Measurements from ENCODE around the gene SLC7A9. TPM values are rescaled to one million over a fixed set of nuclear protein-coding genes. Genes with fewer than 3 reads are reported as not detected.

The SLC7A9 gene
- total RNA-seq, 3 donors from 2014 or later (not counting 1 experiment from before 2014, with no cell fraction given) = 0.75 to 0.80 TPM; not detected in 1

- H3K4me1 Mint-ChIP-seq = no peaks in the 10 kb centered on the region
- DNase-seq (no peak), ATAC-seq (no peak)
- intact Hi-C loops (cut with micrococcal nuclease) = no loop called here
- H3K4me3 Mint-ChIP-seq = no peak overlapping the region
- H3K27ac Mint-ChIP-seq = no peak overlapping the region
- Histone ChIP-seq H3K4me3 (ENCODE audit: low read length) (no peak overlapping the region), H3K9me3 (ENCODE audit: control insufficient read depth, insufficient read depth, low read length) (no peaks in the 10 kb centered on the region), H3K4me1 (ENCODE audit: control insufficient read depth, insufficient read depth, low read length) (no peaks in the 10 kb centered on the region), H3K27ac (ENCODE audit: low read length) (no peak overlapping the region), H3K27me3 (ENCODE audit: control insufficient read depth, insufficient read depth, low read length) (no peaks in the 10 kb centered on the region), H3K36me3 (ENCODE audit: control insufficient read depth, insufficient read depth, low read length) (peaks cover 3% of the 10 kb centered on the region)
- no peak for TF ChIP-seq CTCF (IDR thresholded peaks at IDR 0.05)
- H3K36me3 Mint-ChIP-seq = peaks cover 6% of the 10 kb centered on the region
- 94% methylated on average over 4 of the region's 5 CpGs for WGBS (ENCODE audit: insufficient coverage)
- no peaks in the 10 kb centered on the region for H3K27me3 Mint-ChIP-seq (ENCODE audit: low read depth in 2 of 2)
- peaks cover 0 to 6% of the 10 kb centered on the region in 2 donors for H3K9me3 Mint-ChIP-seq
These were observed 41.3 kb upstream of the SLC7A9 start for GRCh38 chr19:32910874-32911273.

- intact Hi-C loops (cut with micrococcal nuclease) = no loop called here
- WGBS (ENCODE audit: insufficient coverage) = 94% methylated on average over 4 of the region's 5 CpGs
- no peaks in the 10 kb centered on the region for H3K4me1 Mint-ChIP-seq
- DNase-seq = no peak
- Histone ChIP-seq H3K27ac (ENCODE audit: low read length) (no peak overlapping the region), H3K9me3 (ENCODE audit: control insufficient read depth, insufficient read depth, low read length) (peaks cover 2% of the 10 kb centered on the region), H3K4me3 (ENCODE audit: low read length) (no peak overlapping the region), H3K27me3 (ENCODE audit: control insufficient read depth, insufficient read depth, low read length) (no peaks in the 10 kb centered on the region), H3K4me1 (ENCODE audit: control insufficient read depth, insufficient read depth, low read length) (no peaks in the 10 kb centered on the region), H3K36me3 (ENCODE audit: control insufficient read depth, insufficient read depth, low read length) (peaks cover 3% of the 10 kb centered on the region)
- peaks cover 0 to 8% of the 10 kb centered on the region in 2 donors for H3K9me3 Mint-ChIP-seq
- H3K4me3 Mint-ChIP-seq = no peak overlapping the region
- no peak for TF ChIP-seq CTCF (IDR thresholded peaks at IDR 0.05)
- H3K27ac Mint-ChIP-seq = no peak overlapping the region
- ATAC-seq = no peak
- no peaks in the 10 kb centered on the region for H3K27me3 Mint-ChIP-seq (ENCODE audit: low read depth in 2 of 2)
- peaks cover 8% of the 10 kb centered on the region for H3K36me3 Mint-ChIP-seq
These were observed 40.5 kb upstream of the SLC7A9 start for GRCh38 chr19:32910094-32910493.

DNA sequence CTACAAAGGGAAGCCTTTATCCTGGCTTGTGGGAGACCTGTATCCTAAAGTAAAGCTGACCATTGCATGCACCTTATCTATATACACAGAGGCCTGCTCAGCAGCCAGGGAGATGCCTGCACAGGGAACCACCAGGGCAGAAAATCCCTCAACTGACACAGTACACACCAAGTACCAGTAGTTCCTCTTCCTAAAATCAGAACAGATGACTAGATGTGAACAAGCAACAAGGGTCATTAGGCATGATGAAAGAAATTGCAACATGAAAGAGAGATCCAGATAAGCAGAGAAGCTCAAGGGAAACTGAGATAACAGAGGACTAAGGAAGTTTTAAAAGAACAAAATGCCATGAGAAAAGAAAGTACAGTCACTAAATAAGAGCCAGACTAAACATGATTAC lies 39.7 kb upstream of the SLC7A9 start:
- TF ChIP-seq CTCF (IDR thresholded peaks at IDR 0.05) = no peak
- Histone ChIP-seq H3K4me1 (ENCODE audit: control insufficient read depth, insufficient read depth, low read length) (no peaks in the 10 kb centered on the region), H3K9me3 (ENCODE audit: control insufficient read depth, insufficient read depth, low read length) (peaks cover 2% of the 10 kb centered on the region), H3K4me3 (ENCODE audit: low read length) (no peak overlapping the region), H3K27ac (ENCODE audit: low read length) (no peak overlapping the region), H3K27me3 (ENCODE audit: control insufficient read depth, insufficient read depth, low read length) (no peaks in the 10 kb centered on the region), H3K36me3 (ENCODE audit: control insufficient read depth, insufficient read depth, low read length) (peaks cover 3% of the 10 kb centered on the region)
- intact Hi-C loops (cut with micrococcal nuclease) = no loop called here
- Mint-ChIP-seq H3K27me3 (ENCODE audit: low read depth in 2 of 2) (no peaks in the 10 kb centered on the region), H3K9me3 (peaks cover 0 to 8% of the 10 kb centered on the region in 2 donors), H3K27ac (no peak overlapping the region), H3K4me1 (no peaks in the 10 kb centered on the region), H3K36me3 (peaks cover 8% of the 10 kb centered on the region), H3K4me3 (no peak overlapping the region)
- no peak for DNase-seq
- no peak for ATAC-seq

DNA sequence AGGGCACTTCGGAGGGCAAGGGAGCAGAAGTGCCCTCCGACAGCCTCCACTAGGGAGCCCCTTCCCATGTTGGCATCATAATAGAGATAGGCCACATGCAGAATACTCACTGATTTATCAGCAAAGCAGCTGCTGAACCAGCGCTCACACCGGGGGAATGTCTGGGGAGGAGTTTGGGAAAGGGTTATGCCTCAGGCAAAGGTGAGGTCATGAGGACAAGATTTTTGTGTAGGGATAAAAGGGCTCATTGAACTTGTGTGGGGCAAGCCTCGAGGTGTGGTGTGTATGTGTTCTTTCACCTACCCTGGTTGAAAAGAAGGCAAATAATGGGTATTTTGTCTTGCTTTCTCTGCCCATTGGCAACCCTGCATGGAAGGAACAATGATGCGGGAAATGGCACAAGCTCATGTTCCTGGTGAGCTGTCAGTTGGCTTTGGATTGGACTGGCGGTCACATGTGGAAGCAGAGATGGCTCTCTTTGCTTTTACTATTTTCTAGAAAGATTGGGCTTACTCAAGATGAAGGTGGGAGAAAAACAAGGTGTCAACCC lies 39.1 kb upstream of the SLC7A9 start:
- H3K9me3 ChIP-seq (ENCODE audit: control insufficient read depth, insufficient read depth, low read length) = peaks cover 2% of the 10 kb centered on the region
- no peak for ATAC-seq
- TF ChIP-seq CTCF (IDR thresholded peaks at IDR 0.05) = no peak
- H3K27ac Mint-ChIP-seq = no peak overlapping the region
- no peak overlapping the region for H3K4me3 ChIP-seq (ENCODE audit: low read length)
- H3K9me3 Mint-ChIP-seq = peaks cover 0 to 8% of the 10 kb centered on the region in 2 donors
- no peak overlapping the region for H3K4me3 Mint-ChIP-seq
- no peak overlapping the region for H3K27ac ChIP-seq (ENCODE audit: low read length)
- H3K36me3 Mint-ChIP-seq = peaks cover 8% of the 10 kb centered on the region
- no peaks in the 10 kb centered on the region for H3K4me1 ChIP-seq (ENCODE audit: control insufficient read depth, insufficient read depth, low read length)
- WGBS (ENCODE audit: insufficient coverage) = 94% methylated on average over 7 of the region's 7 CpGs
- DNase-seq = no peak
- H3K27me3 ChIP-seq (ENCODE audit: control insufficient read depth, insufficient read depth, low read length) = no peaks in the 10 kb centered on the region
- H3K36me3 ChIP-seq (ENCODE audit: control insufficient read depth, insufficient read depth, low read length) = peaks cover 3% of the 10 kb centered on the region
- H3K4me1 Mint-ChIP-seq = no peaks in the 10 kb centered on the region
- intact Hi-C loops (cut with micrococcal nuclease) = no loop called here
- no peaks in the 10 kb centered on the region for H3K27me3 Mint-ChIP-seq (ENCODE audit: low read depth in 2 of 2)
